NB4 (cell line): ENCODE results near the gene GIPC2.

Experiments used
- DNase-seq: peaks from one replicate; pipeline ENCODE4 v3.0.0; 2010; ENCODE audit warnings: low read depth
- H3K4me3 ChIP-seq: one replicate; pipeline ENCODE4 v1.5.1; 2011; ENCODE audit warnings: mild to moderate bottlenecking, low read depth, low read length, moderate library complexity
- CTCF ChIP-seq: IDR thresholded peaks from one replicate; pipeline ENCODE4 v1.5.1; 2012; ENCODE audit warnings: low read depth, low read length
- MAX ChIP-seq: IDR thresholded peaks from 2 replicates; pipeline ENCODE4 v1.6.1; 2011; ENCODE audit warnings: low read depth, low read length
- MYC ChIP-seq: IDR thresholded peaks from 2 replicates; pipeline ENCODE4 v1.6.1; 2011; ENCODE audit warnings: low read depth, low read length
- POLR2A ChIP-seq: IDR thresholded peaks from 2 replicates; pipeline ENCODE4 v1.6.1; 2011; ENCODE audit warnings: mild to moderate bottlenecking; ENCODE audit not compliant: insufficient read length; ENCODE audit errors: extremely low read depth

The GIPC2 gene

GRCh38 chr1:78091215-78091813, 45.5 kb downstream of the GIPC2 start:
- no peak overlapping the region for H3K4me3 ChIP-seq
- DNase-seq, result no peak
- no peak for TF ChIP-seq MYC
- TF ChIP-seq POLR2A, result no peak
- no peak for TF ChIP-seq MAX
- TF ChIP-seq CTCF, result no peak

GRCh38 chr1:78091886-78092285, 46.1 kb downstream of the GIPC2 start:
- DNase-seq, result no peak
- TF ChIP-seq MYC, result no peak
- H3K4me3 ChIP-seq, result no peak overlapping the region

GRCh38 chr1:78092643-78093042, 46.9 kb downstream of the GIPC2 start:
- no peak for TF ChIP-seq POLR2A
- TF ChIP-seq MAX, result no peak
- TF ChIP-seq CTCF, result no peak
- no peak for TF ChIP-seq MYC
- DNase-seq, result no peak

GRCh38 chr1:78093560-78093959, 47.8 kb downstream of the GIPC2 start:
- TF ChIP-seq POLR2A (no peak), CTCF (no peak), MAX (no peak), MYC (no peak)
- no peak overlapping the region for H3K4me3 ChIP-seq
- DNase-seq, result no peak

More at GRCh38 chr1:78092643-78093042, 46.9 kb downstream of the GIPC2 start:
- H3K4me3 ChIP-seq, result no peak overlapping the region

- no peak for DNase-seq
- TF ChIP-seq MAX (no peak), POLR2A (no peak), CTCF (no peak), MYC (no peak)
- no peak overlapping the region for H3K4me3 ChIP-seq
Measured at GRCh38 chr1:78094639-78095038, 48.9 kb downstream of the GIPC2 start.

- TF ChIP-seq POLR2A (no peak), MYC (no peak), CTCF (no peak), MAX (no peak)
- DNase-seq, result no peak
- no peak overlapping the region for H3K4me3 ChIP-seq
Measured at GRCh38 chr1:78095593-78095992, 49.8 kb downstream of the GIPC2 start.
